H1 (cell line): ENCODE measurements around the gene LHPP. TPM values are rescaled to one million over a fixed set of nuclear protein-coding genes. Genes with fewer than 3 reads are reported as not detected.

Experiments used
- CTCF ChIA-PET: fragments of 300-600 bp; sonication (Branson Sonifier 250); formaldehyde crosslinking; loops from one replicate; lab custom pipeline; 2021; ENCODE audit not compliant: partially characterized antibody; lab: Charles Lee
- POLR2A ChIA-PET: fragments of 300-600 bp; sonication (Branson Sonifier 250); formaldehyde crosslinking; loops from one replicate; lab custom pipeline; 2021; ENCODE audit warnings: inconsistent platforms; ENCODE audit not compliant: partially characterized antibody; lab: Charles Lee
- DNase-seq, 2 experiments: peaks; one replicate each; pipeline versions ENCODE4 v3.0.0 to v3.0.0-alpha.2; 2010 to 2022; ENCODE audit warnings: low spot score in 2 of 2, low read depth in 1 of 2, mixed read lengths in 1 of 2
- FAIRE-seq: peaks from 2 replicates; lab custom pipeline; 2011; peaks lifted over from hg19 to GRCh38; lab: Jason Lieb, UNC
- H2AFZ ChIP-seq: 2 replicates; pipeline ENCODE4 v1.8.1; 2012; ENCODE audit warnings: low read length, inconsistent platforms
- H2AK5ac ChIP-seq: 2 replicates; pipeline ENCODE4 v1.6.1; 2013; ENCODE audit warnings: low read depth, low read length
- H2BK120ac ChIP-seq: replicated peaks from 2 replicates; pipeline ENCODE3; 2013; ENCODE audit warnings: low read depth, low read length, inconsistent platforms
- H2BK12ac ChIP-seq: 2 replicates; pipeline ENCODE4 v1.6.1; 2013; ENCODE audit warnings: low read depth, low read length
- H2BK15ac ChIP-seq: 2 replicates; pipeline ENCODE4 v1.6.1; 2013; ENCODE audit warnings: low read length
- H2BK20ac ChIP-seq: 2 replicates; pipeline ENCODE4 v1.6.1; 2013; ENCODE audit warnings: low read length
- H2BK5ac ChIP-seq: 2 replicates; pipeline ENCODE4 v1.6.1; 2013; ENCODE audit warnings: low read depth, low read length
- H3K14ac ChIP-seq: 2 replicates; pipeline ENCODE4 v1.6.1; 2013; ENCODE audit warnings: inconsistent platforms; ENCODE audit not compliant: insufficient read length
- H3K18ac ChIP-seq: 2 replicates; pipeline ENCODE4 v1.6.1; 2013; ENCODE audit warnings: low read length; ENCODE audit errors: extremely low read depth
- H3K23ac ChIP-seq: 2 replicates; pipeline ENCODE4 v1.6.1; 2013; ENCODE audit warnings: inconsistent platforms; ENCODE audit not compliant: insufficient read length
- H3K23me2 ChIP-seq: 2 replicates; pipeline ENCODE4 v1.6.1; 2013; ENCODE audit warnings: low read depth, low read length
- H3K27ac ChIP-seq: 2 replicates; pipeline ENCODE4 v1.6.1; 2011; ENCODE audit warnings: low read depth, low read length, inconsistent platforms
- H3K27me3 ChIP-seq, 4 experiments: replicated peaks in 1 of 4; 1 replicate in 1 of 4; 2 replicates in 3 of 4; pipeline versions ENCODE4 v1.6.1 to v1.8.1; 2011 to 2013; ENCODE audit warnings: low read length in 3 of 4, mild to moderate bottlenecking in 3 of 4, inconsistent platforms in 2 of 4, mixed read lengths in 2 of 4, moderate library complexity in 1 of 4; ENCODE audit not compliant: control insufficient read depth in 3 of 4, insufficient read depth in 3 of 4; ENCODE audit errors: extremely low read depth in 1 of 4
- H3K36me3 ChIP-seq, 4 experiments: 2 replicates each; pipeline versions ENCODE4 v1.6.1 to v1.8.1; 2011 to 2013; ENCODE audit warnings: mild to moderate bottlenecking in 4 of 4, low read length in 3 of 4, moderate library complexity in 2 of 4, control low read depth in 1 of 4, inconsistent platforms in 1 of 4; ENCODE audit not compliant: insufficient read depth in 4 of 4, control insufficient read depth in 2 of 4
- H3K4ac ChIP-seq: replicated peaks from 2 replicates; pipeline ENCODE3; 2013; ENCODE audit warnings: low read length, low read depth, mixed read lengths, inconsistent platforms; ENCODE audit not compliant: insufficient read length
- H3K4me1 ChIP-seq, 4 experiments: replicated peaks in 1 of 4; 1 replicate in 1 of 4; 2 replicates in 3 of 4; pipeline versions ENCODE4 v1.6.1 to v1.8.1; 2011 to 2013; ENCODE audit warnings: low read length in 3 of 4, inconsistent platforms in 2 of 4, mixed read lengths in 1 of 4; ENCODE audit not compliant: insufficient read depth in 4 of 4, control insufficient read depth in 3 of 4
- H3K4me2 ChIP-seq, 2 experiments: 2 replicates each; pipeline versions ENCODE4 v1.6.1 to v1.8.1; 2011 to 2013; ENCODE audit warnings: low read depth in 2 of 2, low read length in 2 of 2, control low read depth in 1 of 2, inconsistent platforms in 1 of 2, mild to moderate bottlenecking in 1 of 2; ENCODE audit not compliant: insufficient read depth in 1 of 2
- H3K4me3 ChIP-seq, 4 experiments: fragments of 200-600, 300-600 bp in 1 of 4; sonication (generic), shearing (Covaris generic), sonication (Bioruptor Twin) in 1 of 4; 2 replicates each; pipeline versions ENCODE4 v1.5.1 to v1.8.1; 2011 to 2016; ENCODE audit warnings: low read length in 4 of 4, low read depth in 3 of 4, control low read depth in 2 of 4, inconsistent platforms in 2 of 4, mild to moderate bottlenecking in 2 of 4, mixed read lengths in 1 of 4, moderate library complexity in 1 of 4; ENCODE audit not compliant: insufficient read depth in 2 of 4; ENCODE audit errors: extremely low read depth in 1 of 4
- H3K56ac ChIP-seq: replicated peaks from 2 replicates; pipeline ENCODE3; 2013; ENCODE audit warnings: low read depth, mild to moderate bottlenecking, mixed read lengths, low read length, inconsistent platforms; ENCODE audit not compliant: insufficient read length
- H3K79me1 ChIP-seq: 2 replicates; pipeline ENCODE4 v1.6.1; 2013; ENCODE audit warnings: low read depth, low read length, control low read depth
- H3K79me2 ChIP-seq, 2 experiments: 2 replicates each; pipeline versions ENCODE4 v1.6.1 to v1.8.1; 2012 to 2013; ENCODE audit warnings: low read length in 2 of 2, mild to moderate bottlenecking in 2 of 2, inconsistent platforms in 1 of 2; ENCODE audit not compliant: insufficient read depth in 2 of 2, control insufficient read depth in 1 of 2
- H3K9ac ChIP-seq, 4 experiments: replicated peaks in 1 of 4; 1 replicate in 1 of 4; 2 replicates in 3 of 4; pipeline versions ENCODE4 v1.6.1 to v1.8.1; 2011 to 2013; ENCODE audit warnings: low read depth in 3 of 4, low read length in 3 of 4, control low read depth in 2 of 4, mild to moderate bottlenecking in 2 of 4, moderate library complexity in 2 of 4, inconsistent platforms in 1 of 4; ENCODE audit errors: extremely low read depth in 1 of 4
- H3K9me3 ChIP-seq, 2 experiments: 2 replicates each; pipeline versions ENCODE4 v1.6.1 to v1.8.1; 2012 to 2013; ENCODE audit warnings: mild to moderate bottlenecking in 2 of 2, moderate library complexity in 2 of 2, control low read depth in 1 of 2, inconsistent platforms in 1 of 2, low read depth in 1 of 2, low read length in 1 of 2, mixed read lengths in 1 of 2; ENCODE audit not compliant: insufficient read depth in 2 of 2
- H4K20me1 ChIP-seq, 2 experiments: replicated peaks in 1 of 2; 2 replicates each; pipeline versions ENCODE3 to v1.8.1; 2011 to 2013; ENCODE audit warnings: inconsistent platforms in 2 of 2, low read length in 2 of 2, mild to moderate bottlenecking in 1 of 2; ENCODE audit not compliant: insufficient read depth in 2 of 2, control insufficient read depth in 1 of 2
- H4K5ac ChIP-seq: 2 replicates; pipeline ENCODE4 v1.6.1; 2013; ENCODE audit warnings: low read length, low read depth, mixed read lengths, inconsistent platforms; ENCODE audit not compliant: insufficient read length
- H4K8ac ChIP-seq: 2 replicates; pipeline ENCODE4 v1.8.0; 2013; ENCODE audit warnings: mild to moderate bottlenecking, moderate library complexity, low read length, inconsistent platforms; ENCODE audit not compliant: insufficient read depth; ENCODE audit errors: extremely low read depth
- H4K91ac ChIP-seq: replicated peaks from 2 replicates; pipeline ENCODE3; 2013; ENCODE audit warnings: low read length, mixed read lengths, inconsistent platforms; ENCODE audit not compliant: insufficient read length
- BRCA1 ChIP-seq: IDR thresholded peaks from 2 replicates; pipeline ENCODE4 v1.6.1; 2012; ENCODE audit warnings: low read depth, low read length, improper control_type of control experiment
- JUN ChIP-seq: IDR thresholded peaks from 2 replicates; pipeline ENCODE4 v1.6.1; 2011; ENCODE audit warnings: low read depth, mild to moderate bottlenecking, improper control_type of control experiment, low read length
- MAFK ChIP-seq: IDR thresholded peaks from 2 replicates; pipeline ENCODE4 v1.6.1; 2012; ENCODE audit warnings: low read depth, mild to moderate bottlenecking, improper control_type of control experiment, low read length
- NANOG ChIP-seq: IDR thresholded peaks from 2 replicates; pipeline ENCODE4 v1.6.1; 2011; ENCODE audit warnings: low read length, low read depth, mild to moderate bottlenecking, inconsistent platforms; ENCODE audit not compliant: insufficient read depth, poor library complexity, severe bottlenecking
- NRF1 ChIP-seq: IDR thresholded peaks from 2 replicates; pipeline ENCODE4 v1.6.1; 2011; ENCODE audit warnings: mild to moderate bottlenecking, low read depth, low read length, improper control_type of control experiment
- POLR2A ChIP-seq, 2 experiments: IDR thresholded peaks; 1 replicate in 1 of 2; 2 replicates in 1 of 2; pipeline ENCODE4 v1.6.1; 2011; ENCODE audit warnings: low read depth in 2 of 2, low read length in 2 of 2, mild to moderate bottlenecking in 2 of 2; ENCODE audit errors: control extremely low read depth in 1 of 2
- RFX5 ChIP-seq: IDR thresholded peaks from 2 replicates; pipeline ENCODE4 v1.6.1; 2011; ENCODE audit warnings: low read depth, low read length, improper control_type of control experiment, borderline replicate concordance
- RXRA ChIP-seq: IDR thresholded peaks from 2 replicates; pipeline ENCODE4 v1.6.1; 2011; ENCODE audit warnings: low read depth, mild to moderate bottlenecking, low read length, moderate library complexity; ENCODE audit not compliant: insufficient read depth
- SAP30 ChIP-seq: fragments of 300-600 bp; sonication (generic); IDR thresholded peaks from 2 replicates; pipeline ENCODE4 v1.7.1; 2012; ENCODE audit warnings: low read length, moderate library complexity, mild to moderate bottlenecking, inconsistent platforms; ENCODE audit not compliant: insufficient read depth, insufficient replicate concordance
- SP2 ChIP-seq: IDR thresholded peaks from 2 replicates; pipeline ENCODE4 v1.6.1; 2012; ENCODE audit warnings: mild to moderate bottlenecking, low read length, inconsistent platforms
- SP4 ChIP-seq: IDR thresholded peaks from 2 replicates; pipeline ENCODE4 v1.6.1; 2012; ENCODE audit warnings: low read length, inconsistent platforms
- TAF7 ChIP-seq: optimal IDR thresholded peaks from 2 replicates; pipeline ENCODE3; 2011; ENCODE audit warnings: low read depth, mild to moderate bottlenecking, inconsistent platforms, low read length, moderate library complexity, borderline replicate concordance
- WGBS, 2 experiments: shearing (Covaris generic) in 1 of 2; methylation state at CpG; one replicate each; pipeline versions ENCODE4 v1.1.6 to v1.1.7; 2013 to 2015; ENCODE audit warnings: low lambda C conversion rate in 2 of 2, mixed read lengths in 2 of 2, inconsistent platforms in 1 of 2, low coverage in 1 of 2, missing lambda C conversion rate in 1 of 2; ENCODE audit not compliant: insufficient replicate concordance in 2 of 2, insufficient coverage in 1 of 2, insufficient read length in 1 of 2; ENCODE audit errors: extremely low coverage in 1 of 2, missing lambda C conversion rate in 1 of 2; 5-methylcytosine and 5-hydroxymethylcytosine counted together
- polyA plus RNA-seq, 7 experiments: library from polyadenylated mRNA; depleted of rRNA in 3 of 7; stranded (reverse) in 5 of 7; unstranded in 2 of 7; fragments of >200 nt in 5 of 7; fragments of 200-250 nt in 2 of 7; gene quantifications; 1 replicate in 5 of 7; 2 replicates in 1 of 7; 4 replicates in 1 of 7; pipeline versions ENCODE4 v1.2.1 to v1.2.3, GENCODE V29; 2011 to 2013; ENCODE audit warnings: missing spikeins in 2 of 7, mixed read lengths in 2 of 7
- total RNA-seq: library from RNA; stranded (reverse); fragmentation: NEBNext Ultra II Directional; extraction: Animal tissue kit (Norgen Biotek cat#: 25700); gene quantifications from 2 replicates; pipeline ENCODE4 v1.2.1, GENCODE V29; 2021
- TF ChIP-seq, protein P1 (sequence below): IDR thresholded peaks from 2 replicates; pipeline ENCODE4 v1.6.1; 2012; ENCODE audit warnings: low read length, inconsistent platforms

Gene LHPP
- total and polyA plus RNA-seq, 2 of the 8 experiments (the other 6 are each of a cell fraction or from before 2014, with no cell fraction given): 26.0 to 45.0 TPM

DNA sequence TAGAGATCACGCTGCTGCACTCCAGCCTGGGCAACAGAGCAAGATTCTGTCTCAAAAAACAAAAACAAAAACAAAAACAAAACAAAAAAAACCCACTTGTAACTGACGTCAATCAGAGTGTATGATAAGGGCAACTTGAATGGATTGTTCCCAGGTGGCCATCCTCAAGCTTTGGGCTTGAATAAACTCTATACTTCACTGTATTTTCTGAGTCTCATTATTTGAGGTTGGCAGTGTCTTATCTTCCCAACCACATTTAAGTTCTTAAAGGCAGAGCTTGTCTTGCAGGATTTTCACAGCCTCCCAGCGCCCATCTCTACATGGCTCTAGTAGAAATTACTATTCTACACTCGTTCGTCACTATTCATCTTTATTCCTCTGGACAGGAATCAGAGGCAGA lies 37.8 kb upstream of the LHPP start:
- H2AFZ ChIP-seq: no peak overlapping the region
- H3K79me2 ChIP-seq: no peaks in the 10 kb centered on the region
- H3K79me1 ChIP-seq: no peaks in the 10 kb centered on the region
- DNase-seq: no peak
- H2BK120ac ChIP-seq: no peak overlapping the region
- no peak overlapping the region for H4K5ac ChIP-seq
- H3K4ac ChIP-seq: no peak overlapping the region
- ChIA-PET POLR2A (no interaction called here), CTCF (interaction anchor here (1.1 to 1.6 kb wide), 3 partner anchors 37 to 321 kb away, joined by 3 read pairs; no protein-coding TSS in a partner anchor)
- no peak overlapping the region for H2AK5ac ChIP-seq
- H3K9me3 ChIP-seq: no peaks in the 10 kb centered on the region
- no peak overlapping the region for H4K8ac ChIP-seq
- no peak overlapping the region for H3K4me3 ChIP-seq
- 0 out of 2 replicates have a peak overlapping the region, but pooled peaks have one; percentile 46 for H2BK15ac ChIP-seq
- no peak overlapping the region for H3K18ac ChIP-seq
- H3K4me2 ChIP-seq: no peak overlapping the region
- no peak overlapping the region for H2BK5ac ChIP-seq
- H3K14ac ChIP-seq: no peak overlapping the region
- no peak overlapping the region for H2BK12ac ChIP-seq
- no peaks in the 10 kb centered on the region for H3K27me3 ChIP-seq
- no peak overlapping the region for H3K23ac ChIP-seq
- no peaks in the 10 kb centered on the region for H4K20me1 ChIP-seq
- WGBS, 2 experiments: 87% methylated on average over 5 of the region's 5 CpGs; no CpG with 5 or more reads in 1 of the 2 experiments
- H3K36me3 ChIP-seq: no peaks in the 10 kb centered on the region
- H3K9ac ChIP-seq: no peak overlapping the region
- TF ChIP-seq POLR2A (IDR thresholded peaks at IDR 0.05; ENCODE audit: control extremely low read depth in 1 of 2, low read depth in 2 of 2, low read length in 2 of 2) (no peak), TAF7 (no peak), NRF1 (no peak), RXRA (no peak), NANOG (no peak), SP4 (no peak), SAP30 (no peak), RFX5 (no peak), JUN (no peak), SP2 (no peak), MAFK (no peak), BRCA1 (no peak)
- TF ChIP-seq, protein P1, sequence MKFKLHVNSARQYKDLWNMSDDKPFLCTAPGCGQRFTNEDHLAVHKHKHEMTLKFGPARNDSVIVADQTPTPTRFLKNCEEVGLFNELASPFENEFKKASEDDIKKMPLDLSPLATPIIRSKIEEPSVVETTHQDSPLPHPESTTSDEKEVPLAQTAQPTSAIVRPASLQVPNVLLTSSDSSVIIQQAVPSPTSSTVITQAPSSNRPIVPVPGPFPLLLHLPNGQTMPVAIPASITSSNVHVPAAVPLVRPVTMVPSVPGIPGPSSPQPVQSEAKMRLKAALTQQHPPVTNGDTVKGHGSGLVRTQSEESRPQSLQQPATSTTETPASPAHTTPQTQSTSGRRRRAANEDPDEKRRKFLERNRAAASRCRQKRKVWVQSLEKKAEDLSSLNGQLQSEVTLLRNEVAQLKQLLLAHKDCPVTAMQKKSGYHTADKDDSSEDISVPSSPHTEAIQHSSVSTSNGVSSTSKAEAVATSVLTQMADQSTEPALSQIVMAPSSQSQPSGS: no peak
- TF ChIP-seq, all 59 proteins: peak for 0
- no peak overlapping the region for H3K27ac ChIP-seq
- peaks cover 0 to 5% (median 2%) of the 10 kb centered on the region in 4 experiments; a peak in 2 of 7 replicates for H3K4me1 ChIP-seq
- no peak overlapping the region for H3K56ac ChIP-seq
- H2BK20ac ChIP-seq: no peak overlapping the region
- H4K91ac ChIP-seq: no peak overlapping the region
- no peak for FAIRE-seq
- H3K23me2 ChIP-seq: no peaks in the 10 kb centered on the region; the same call in 1 of the 2 replicates
